ENCODE results near the gene BAHCC1.

BAHCC1 gene

DNA sequence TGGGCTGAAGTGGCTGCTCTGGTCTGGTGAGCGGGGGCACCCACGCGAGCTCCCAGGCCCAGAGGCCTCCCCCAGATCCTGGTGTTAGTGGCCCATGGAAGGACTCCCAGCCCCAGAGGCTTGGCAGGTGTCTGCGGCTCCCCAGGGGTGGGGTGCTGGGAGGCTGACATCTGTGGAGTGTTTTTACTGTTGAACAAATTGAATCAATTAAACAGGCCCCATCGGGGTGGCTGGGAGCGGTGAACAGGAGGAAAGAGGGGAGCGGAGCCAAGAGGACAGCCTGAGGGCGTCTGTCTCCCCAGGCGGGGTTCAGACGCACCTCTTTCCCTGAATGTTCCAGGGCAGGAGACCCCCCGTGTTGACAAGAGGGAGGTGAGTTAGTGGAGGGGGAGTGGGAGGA lies 87.4 kb downstream of the BAHCC1 start:
- no peak for DNase-seq

DNA sequence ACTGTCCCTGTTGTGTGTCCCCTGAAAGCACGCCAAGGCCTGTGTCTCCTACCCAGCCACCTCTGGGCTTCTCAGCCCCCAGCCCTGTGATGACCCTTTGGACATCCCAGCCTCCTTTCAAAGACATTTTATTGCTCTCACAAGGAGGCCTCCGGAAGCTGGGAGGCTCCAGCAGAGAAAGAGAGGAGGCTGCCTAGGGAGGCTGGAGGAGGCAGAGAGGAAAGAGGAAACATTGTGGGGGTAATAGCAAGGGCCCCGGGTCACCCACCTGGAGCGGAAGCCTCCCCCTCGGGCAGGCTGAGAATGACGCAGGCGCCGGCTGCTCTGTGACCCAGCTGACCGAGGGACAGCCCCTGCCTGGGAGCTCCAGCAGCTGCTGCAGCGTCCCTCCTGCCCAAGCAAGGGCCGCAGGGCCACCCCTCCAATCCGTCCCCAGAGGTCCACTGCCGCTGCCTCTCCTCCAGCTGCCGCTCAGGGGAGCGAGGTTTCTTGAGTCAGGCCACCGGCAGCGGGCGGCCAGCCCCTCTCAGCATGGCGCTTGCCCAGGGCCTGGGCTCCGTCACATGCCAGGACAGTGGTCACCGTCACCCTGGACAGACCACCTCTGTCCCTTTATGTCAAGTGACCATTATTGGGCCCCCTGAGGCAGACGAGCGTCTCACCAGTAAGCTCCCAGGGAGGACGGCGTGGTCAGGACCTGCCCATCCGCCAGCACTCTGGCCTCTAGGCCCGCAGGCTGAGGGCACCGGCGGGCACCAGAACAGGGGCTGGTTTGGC lies 88.0 kb downstream of the BAHCC1 start:
- DNase-seq, result no peak

DNA sequence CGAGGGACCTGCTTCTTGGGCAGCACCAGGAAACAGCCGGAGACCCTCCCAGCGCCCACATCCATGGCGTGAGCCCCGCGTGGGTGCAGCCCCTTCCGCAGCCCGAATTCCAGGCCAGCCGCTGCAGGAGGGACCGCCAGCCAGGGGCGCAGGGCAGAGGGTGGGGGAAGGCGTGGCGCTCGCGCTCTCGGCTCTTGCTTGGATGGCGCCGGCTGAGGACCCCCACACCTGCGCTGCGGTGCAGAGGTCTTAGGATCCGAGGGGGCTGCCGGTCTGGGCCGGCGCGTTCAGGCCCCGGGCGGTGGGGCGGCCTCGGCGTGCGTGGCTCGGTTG lies 88.6 kb downstream of the BAHCC1 start:
- DNase-seq, result no peak

DNA sequence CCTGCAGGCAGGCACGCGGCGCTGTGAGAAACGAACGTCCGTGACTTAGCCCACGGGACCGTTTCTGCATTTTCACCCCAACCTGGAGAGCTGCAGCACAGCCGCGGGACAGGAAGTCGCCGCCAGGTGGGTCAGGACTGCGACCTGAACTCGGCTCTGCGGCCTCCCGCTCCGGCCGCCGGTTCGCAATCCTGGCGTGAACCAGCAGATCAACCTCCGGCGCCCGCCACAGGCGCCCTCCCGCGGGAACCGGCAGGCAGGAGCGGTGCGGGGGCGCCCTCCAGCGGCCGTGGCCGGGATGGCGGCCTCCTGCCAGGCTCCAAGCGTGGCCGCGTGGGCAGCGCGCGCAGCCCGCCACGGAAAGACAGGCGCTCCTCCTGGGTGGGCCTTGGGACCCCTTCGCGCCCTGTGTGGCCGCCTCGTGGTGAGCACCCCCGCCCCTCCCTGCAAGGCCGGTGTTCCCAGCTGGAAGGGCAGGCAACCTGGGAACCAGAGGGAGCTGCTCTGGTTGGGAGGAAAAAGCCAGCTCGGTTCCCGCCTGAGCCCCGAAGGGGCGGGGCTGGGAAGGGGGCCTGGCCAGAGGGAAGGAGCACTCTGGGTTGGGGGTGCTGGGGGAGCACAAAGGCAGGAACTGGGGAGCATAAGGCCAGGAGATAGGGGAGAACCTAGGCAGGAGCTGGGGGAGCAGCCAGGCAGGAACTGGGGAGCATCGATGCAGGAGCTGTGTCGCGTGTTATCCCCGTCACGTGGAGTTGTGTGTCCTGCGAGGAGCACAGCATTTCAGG lies 89.1 kb downstream of the BAHCC1 start:
- peak; percentile 87 for DNase-seq

DNA sequence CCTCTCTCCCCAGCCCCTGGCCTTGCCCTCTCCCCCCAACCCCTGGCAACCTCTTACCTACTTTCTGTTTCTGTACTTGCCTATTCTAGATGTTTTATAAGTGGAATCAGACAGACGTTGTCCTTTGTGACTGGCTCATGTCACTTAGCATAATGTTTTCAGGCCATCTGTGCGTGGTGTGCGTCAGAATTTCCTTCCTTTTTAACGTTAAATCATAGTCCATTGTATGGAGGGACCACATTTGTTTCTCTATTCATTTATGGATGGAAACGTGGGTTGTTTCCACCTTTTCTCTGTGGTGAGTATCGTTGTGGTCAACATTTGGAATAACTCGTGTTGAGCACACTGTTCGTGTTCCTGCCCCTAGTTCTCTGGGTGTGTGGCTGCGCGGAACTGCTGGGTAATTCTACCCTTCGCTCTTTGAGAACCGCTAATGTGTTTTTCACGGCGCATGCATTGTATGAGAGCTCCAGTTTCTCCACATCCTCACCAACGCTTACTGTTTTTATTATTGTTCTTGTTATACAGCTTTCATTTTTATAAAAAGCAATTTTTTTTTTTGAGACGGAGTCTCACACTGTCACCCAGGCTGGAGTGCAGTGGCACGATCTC lies 91.0 kb downstream of the BAHCC1 start:
- DNase-seq, result no peak

DNA sequence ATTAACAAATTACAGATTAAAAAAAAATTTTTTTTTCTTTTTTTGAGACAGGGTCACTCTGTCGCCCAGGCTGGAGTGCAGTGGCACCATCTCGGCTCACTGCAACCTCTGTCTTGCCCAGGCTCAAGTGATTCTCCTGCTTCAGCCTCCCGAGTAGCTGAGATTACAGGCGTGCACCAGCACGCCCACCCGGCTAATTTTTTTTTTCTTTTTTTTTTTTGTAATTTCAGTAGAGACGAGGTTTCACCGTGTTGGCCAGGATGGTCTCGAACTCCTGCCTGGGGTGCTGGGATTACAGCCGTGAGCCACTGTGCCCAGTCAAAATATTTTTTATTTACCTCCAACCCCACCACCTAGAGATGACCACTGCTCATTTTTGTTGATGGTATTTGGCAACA lies 91.8 kb downstream of the BAHCC1 start:
- DNase-seq, result no peak

DNA sequence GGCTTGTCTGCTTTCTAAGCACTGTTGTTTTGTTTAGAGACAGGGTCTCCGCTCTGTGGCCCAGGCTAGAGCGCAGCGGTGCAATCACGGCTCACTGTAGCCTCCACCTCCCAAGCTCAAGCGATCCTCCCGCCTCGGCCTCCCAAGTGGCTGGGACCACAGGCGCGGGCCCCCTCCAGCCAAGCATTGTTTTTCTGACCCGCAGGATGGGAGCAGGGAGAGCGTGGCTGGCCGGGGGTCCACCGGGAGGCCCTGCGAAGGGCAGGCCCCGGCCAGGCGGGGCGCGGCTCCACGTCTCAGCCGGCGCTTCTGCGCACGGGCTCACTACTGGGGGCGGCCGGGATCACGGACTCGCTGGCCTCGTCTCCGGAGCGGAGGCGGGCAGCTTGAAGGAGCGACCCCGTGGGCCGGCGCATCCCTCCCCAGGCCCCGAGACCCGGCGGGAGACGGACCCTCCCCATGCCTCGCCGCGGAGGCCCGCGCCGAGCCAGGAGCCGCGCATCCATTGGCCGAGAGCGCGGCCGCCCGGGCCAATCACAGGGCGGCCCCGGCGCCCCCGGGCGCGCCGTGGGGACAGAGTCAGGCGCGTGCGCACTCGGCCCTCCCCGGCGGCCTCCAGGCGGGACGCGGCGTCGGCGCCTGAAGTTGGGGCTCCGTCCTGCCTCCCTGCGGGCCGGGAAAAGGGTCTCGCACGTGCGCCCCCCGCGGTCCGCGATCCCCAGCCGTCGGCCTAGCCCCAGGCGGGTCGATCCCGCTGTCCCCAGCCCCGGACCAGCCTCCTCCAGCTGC lies 92.4 kb downstream of the BAHCC1 start:
- peak; percentile 75 for DNase-seq

DNA sequence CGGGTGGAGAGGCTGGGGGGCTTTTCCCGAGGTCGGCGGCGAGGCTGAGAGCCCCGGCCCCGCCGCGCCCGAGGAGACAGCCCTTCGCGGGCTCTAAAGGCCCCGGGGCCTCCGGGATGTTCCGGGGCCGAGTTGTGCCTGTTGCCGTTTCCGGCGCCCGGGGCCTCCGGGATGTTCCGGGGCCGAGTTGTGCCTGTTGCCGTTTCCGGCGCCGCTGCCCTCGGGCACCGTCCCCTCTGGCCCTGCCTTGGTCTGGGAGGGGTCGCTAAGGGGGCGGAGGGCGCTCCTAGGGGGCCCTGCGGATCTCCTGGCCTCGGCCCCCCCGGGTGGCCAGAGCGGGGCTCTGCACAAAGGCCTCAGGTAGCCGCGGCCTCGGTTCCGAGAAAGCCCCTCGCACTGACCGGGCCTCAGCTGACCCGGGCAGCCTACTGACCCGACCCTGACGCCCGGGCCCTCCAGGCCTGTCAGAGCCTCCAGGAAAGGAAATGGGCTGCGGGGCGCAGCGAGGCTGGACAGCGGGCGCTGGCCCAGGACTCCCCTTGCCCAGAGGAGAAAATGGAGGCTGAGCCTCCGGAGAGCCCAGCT lies 93.1 kb downstream of the BAHCC1 start:
- DNase-seq, result no peak

DNA sequence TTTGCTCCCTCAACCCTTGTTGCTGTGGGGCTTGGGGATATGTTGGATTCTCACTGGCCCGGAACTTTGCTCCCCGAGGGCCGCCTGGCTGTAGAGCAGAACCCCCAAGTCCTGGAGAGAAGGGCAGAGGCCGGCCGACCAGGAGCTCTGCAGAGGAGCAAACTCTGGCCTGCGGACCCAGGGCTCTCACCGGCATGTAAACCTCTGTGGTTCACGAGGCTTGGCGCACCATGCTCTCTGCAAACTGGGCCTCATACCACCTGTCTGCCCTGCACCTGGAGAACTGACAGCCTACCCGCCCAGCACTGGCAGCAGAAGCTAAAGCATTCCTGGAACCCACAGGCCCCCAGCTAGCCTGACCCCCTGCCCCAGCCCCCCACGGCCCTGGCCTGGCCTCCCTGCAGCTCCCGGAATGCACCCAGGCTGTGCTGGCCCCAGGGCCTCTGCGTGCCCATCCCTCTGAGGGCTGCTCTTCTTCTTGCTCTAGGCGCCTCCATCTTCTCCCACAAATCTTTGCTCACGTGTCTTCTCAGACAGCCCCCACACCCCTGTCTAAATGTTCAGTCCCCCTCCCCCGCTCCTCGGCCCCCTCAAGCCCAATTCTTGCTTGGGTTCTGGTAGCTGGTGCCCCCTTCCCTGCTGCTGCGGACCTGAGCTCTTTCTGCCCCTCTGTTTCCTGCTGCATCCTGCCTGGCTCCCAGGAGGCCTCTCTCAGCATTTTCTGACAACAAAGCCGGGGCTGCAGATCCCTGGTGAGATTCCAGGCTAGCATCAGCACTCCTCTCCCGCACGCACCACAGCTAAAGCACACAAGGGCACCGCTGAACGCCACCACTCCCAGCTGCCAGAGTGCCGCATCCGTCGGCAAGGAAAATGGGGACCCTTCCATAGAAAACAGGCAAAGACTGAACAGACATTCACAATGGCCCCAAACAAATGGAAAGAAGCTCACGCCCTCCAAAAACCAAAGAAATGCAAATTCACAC lies 94.0 kb downstream of the BAHCC1 start:
- no peak for DNase-seq

DNA sequence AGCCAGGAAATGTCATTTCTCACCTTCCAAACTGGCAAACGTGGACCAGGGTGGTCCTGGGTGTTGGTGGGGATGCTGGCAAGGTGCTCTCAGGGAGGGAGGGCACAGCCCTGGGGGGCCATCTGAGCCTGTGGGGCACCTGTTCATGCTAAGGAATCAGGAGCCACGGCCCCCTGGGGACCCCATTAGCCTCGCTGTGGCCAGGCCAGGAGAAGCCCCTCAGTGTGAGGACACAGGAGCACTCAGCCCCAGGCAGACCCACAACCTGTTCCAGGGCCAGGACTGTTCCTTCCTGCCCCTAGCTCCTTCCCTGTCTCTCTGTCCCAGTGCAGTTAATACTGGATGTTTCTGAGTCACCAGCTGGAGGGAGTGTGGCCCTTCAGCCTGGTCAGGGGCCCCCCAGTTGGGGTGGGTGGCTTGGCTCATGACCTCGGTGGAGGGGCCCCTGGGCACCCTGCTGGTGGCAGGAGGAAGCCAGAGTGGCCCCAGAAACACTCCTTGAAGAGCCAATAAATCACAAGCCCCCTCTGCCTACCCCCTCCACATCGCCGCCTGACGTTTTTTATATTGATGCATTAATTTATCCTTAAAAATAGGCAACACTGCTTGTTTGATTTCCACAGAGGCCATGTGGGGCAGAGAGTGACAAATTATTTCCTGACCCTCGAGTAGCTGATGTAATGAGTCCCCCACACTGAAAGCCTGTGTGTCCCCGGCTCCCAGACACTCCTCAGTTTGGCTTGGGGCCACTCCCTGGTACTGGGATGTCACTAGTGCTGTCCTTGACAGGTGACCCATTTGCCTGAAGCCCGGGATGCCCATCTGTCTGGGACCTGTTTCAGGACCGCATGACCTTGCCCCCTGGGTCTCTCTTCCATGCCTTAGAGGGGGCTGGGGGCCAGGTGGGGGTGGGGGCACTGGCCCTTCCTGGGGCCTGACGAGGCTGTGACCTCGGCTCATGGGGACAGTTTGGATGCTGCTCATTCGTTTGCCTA lies 95.0 kb downstream of the BAHCC1 start:
- no peak for DNase-seq

DNA sequence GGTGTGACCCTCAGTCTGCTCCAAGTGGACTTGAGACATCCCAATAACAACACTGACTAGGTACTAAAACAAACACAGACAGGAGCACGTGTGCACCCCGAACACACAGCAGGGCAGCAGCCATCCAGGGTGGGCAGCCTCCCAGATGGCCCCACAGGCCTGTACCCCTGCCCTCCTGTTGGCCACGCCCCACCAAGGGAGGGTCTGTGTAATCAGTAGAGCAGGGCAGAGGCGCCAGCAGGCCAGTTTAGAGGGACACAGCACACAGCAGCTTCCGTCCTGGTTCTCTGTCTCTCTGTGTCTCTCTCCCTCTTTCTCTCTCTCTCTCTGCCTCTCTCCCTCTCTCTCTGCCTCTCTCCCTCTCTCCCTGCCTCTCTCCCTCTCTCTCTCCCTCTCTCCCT lies 95.9 kb downstream of the BAHCC1 start:
- no peak for DNase-seq

DNA sequence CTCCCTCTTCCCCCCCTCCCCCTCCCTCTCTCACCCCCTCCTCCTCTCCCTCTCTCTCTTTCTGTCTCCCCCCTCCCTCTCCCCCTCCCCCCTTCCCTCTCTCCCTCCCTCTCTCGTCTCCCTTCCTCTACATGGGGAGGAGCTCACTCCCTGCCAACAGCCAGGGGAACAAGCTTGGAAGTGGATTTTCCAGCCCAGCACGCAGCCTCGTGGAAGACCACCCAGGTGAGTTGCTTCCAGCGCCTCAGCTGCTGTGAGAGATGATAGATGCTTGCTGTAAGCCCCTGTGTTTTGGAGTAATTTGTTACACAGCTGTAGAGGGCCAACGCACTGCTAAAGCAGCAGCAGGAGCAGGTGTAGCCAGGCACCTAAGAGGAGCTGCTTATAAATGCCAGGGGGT lies 96.5 kb downstream of the BAHCC1 start:
- DNase-seq, result no peak

DNA sequence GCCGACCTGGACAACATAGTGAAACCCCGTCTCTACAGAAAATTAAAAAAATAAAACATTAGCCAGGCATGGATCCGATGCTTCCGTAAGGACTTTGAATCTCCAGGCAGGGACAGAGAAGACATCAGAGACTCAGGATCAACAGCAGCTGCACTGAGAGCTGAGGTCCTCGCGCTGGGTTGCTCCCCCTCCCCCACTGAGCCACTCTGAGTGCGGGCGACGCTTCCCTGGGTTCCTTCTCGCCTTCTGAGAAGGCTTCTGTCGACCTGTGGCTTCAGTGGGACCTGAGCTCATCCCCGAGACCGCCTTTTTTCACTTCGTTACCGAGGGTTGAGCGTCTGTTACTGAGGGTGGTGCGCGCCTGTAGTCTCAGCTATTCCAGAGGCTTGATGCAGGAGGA lies 96.9 kb downstream of the BAHCC1 start:
- DNase-seq, result no peak

DNA sequence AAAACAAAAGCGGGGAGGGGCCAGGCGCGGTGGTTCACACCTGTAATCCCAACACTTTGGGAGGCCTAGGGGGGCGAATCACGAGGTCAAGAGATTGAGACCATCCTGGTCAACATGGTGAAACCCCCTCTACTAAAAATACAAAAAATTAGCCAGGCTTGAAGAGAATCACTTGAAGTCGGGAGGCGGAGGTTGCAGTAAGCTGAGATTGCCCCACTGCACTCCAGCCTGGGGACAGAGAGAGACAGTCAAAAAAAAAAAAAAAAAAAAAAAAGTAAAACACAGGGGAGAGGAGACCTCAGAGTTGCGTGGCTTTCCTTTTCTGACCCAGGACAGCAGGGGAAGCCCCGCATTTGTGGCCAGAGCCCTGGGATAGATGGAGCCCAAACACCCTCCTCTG lies 97.4 kb downstream of the BAHCC1 start:
- no peak for DNase-seq

DNA sequence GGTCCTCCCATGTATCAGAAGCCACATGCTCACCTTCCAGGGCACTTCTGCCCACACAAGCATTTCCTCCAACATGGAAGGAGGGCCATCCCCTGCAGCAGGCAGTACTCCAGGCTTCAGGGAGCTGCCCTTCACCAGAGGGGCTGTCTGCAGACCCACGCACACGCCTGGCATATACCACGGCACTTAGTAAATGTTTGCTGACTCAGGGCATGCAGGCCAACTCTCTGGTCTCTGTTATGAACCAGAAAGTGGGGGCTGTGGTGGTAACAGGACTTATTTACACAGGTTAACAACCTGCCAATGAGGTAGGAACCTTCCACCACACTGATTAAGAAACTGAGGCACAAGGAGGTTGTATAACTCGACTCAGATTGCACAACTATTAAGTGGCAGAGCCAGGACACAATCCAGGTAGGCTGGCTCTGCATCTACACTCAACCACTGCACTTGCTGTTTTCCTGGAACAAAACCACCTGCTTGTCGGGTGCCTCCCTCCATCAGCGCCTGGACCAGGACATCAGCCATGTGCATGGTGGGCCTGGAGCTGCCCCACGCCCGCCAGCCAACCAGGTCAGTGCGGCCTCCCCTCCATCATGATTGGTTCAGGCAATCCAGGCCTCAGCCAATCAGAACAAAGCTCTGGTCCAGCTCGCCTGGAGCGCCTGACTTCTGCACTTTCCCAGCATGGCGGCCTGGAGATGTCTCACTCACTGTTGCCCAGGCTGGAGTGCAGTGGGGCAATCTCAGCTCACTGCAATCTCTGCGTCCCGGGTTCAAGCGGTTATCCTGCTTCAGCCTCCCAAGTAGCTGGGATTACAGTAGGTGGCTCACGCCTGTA lies 98.2 kb downstream of the BAHCC1 start:
- DNase-seq, result no peak

DNA sequence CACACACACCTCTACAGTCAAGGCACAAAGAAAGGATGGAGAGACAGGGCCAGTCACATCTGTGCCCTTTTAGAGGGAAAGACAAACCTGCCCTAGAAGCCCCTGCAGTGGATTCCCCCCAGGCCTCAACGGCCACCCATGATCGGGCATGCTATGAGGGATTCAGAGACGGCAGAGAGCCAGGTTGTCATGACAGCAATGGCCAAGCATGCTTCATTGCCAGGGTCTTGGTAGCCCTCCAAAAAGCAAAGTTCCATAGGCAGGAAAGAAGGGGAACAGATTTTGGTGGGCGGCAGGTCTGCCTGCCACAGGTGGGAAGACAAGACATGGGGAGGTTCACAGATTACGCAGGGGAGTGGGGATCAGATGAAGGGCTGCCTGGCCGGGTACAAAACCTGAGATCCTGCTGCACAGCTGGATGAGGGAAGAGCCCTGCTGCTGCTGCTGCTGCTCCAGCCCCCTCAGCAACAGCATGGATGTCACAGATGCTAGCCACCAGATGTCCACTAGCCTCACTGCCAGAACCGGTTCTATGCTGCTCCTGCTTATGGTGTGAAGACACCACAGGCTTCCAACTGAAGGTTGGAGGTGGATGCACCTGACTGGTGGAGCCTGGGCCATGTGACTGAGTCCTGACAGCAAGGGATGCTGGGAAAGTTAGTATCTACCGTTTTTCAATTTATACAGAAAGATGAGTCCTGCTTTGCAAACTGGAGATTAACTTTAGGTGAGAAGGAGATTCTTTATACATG lies 99.5 kb downstream of the BAHCC1 start:
- no peak for DNase-seq

DNA sequence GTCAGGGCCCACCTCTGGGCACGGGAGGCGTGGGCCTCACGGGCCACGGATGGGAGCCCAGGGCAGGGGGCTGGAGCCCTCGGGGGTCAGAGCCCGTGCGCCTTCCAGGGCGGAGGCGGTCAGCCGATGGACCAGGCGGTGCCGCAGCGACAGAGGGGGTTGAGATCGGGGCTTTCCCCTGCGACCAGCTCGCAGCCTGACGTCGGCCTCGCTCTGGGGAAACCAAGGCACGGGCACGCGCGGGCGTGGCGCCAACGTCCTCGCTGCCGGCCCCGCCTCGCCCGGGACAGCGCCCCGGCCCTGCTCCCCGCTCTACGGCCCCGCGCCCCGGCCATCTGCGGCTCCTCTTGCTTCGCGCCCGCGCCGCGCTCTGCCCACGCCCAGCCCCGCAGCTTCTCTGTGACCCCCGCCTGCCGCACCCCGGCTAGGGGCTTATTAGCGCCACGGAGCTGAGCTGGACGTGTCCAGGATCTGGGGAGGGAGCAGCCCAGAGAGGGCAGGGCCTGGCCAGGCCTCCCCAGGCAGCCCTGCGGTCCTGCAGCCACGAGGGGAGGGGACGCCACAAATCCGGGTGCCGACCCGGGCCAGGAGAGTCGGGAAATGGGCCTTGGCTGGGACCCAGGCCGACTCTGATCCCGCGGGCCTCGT lies 103.8 kb downstream of the BAHCC1 start:
- DNase-seq, result no peak

DNA sequence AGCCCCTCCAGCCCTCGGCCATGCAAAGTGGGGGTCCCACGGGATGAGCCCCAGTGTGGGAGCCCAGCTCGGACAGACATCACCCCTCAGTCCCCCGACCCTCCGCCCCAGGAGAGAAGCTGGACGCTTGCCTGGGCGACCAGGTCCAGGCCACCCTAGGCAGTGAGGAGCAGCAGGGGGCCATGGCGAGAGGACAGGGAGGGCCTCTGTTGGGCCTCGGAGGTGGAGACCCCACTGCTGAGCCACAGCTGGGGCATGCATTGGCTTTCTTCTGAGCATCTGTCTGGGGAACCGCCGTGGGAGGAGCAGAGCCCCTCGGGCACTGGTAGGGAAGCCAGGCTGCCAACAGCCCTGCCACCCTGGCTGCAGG lies 104.3 kb downstream of the BAHCC1 start:
- DNase-seq, result no peak
